IMR-90 (cell line): ENCODE measurements around the gene CENPQ. TPM values are rescaled to one million over a fixed set of nuclear protein-coding genes. Genes with fewer than 3 reads are reported as not detected.

Experiments
- ATAC-seq: fragments of 200-7000 bp; cut with Tn5 transposase; 2 replicates; pipeline ENCODE4 v1.9.1; 2020; ENCODE audit warnings: low read depth, mild to moderate bottlenecking, moderate library complexity
- BruUV-seq: library from RNA; stranded (reverse); fragments of 400-500 nt; replicated peaks from 2 replicates; lab custom pipeline; 2021; lab: Mats Ljungman, UMichigan
- CTCF ChIA-PET: fragments of 300-600 bp; formaldehyde crosslinking; extraction: SDS; loops from one replicate; lab custom pipeline; 2021; ENCODE audit warnings: antibody characterized with exemption; lab: Yijun Ruan, JAX
- POLR2A ChIA-PET: fragments of 300-600 bp; sonication (Branson Sonifier 250); formaldehyde crosslinking; loops from one replicate; lab custom pipeline; 2022; ENCODE audit warnings: antibody characterized with exemption; ENCODE audit not compliant: unreplicated experiment; lab: Charles Lee
- DNase-seq: peaks from one replicate; pipeline ENCODE4 v3.0.0; 2013
- H2AFZ ChIP-seq: replicated peaks from 2 replicates; pipeline ENCODE3; 2013; ENCODE audit warnings: low read length, mild to moderate bottlenecking; ENCODE audit not compliant: poor library complexity
- H2AK5ac ChIP-seq: 2 replicates; pipeline ENCODE4 v1.6.1; 2013; ENCODE audit warnings: low read depth, low read length, inconsistent platforms
- H2AK9ac ChIP-seq: replicated peaks from 2 replicates; pipeline ENCODE3; 2013; ENCODE audit warnings: mild to moderate bottlenecking, low read depth, low read length, moderate library complexity; ENCODE audit not compliant: poor library complexity
- H2BK120ac ChIP-seq: 2 replicates; pipeline ENCODE4 v1.6.1; 2013; ENCODE audit warnings: low read depth, low read length, inconsistent platforms
- H2BK15ac ChIP-seq: 3 replicates; pipeline ENCODE4 v1.6.1; 2013; ENCODE audit warnings: low read depth, low read length, inconsistent platforms
- H2BK20ac ChIP-seq: 2 replicates; pipeline ENCODE4 v1.6.1; 2013; ENCODE audit warnings: low read depth, mild to moderate bottlenecking, inconsistent platforms, low read length, moderate library complexity
- H2BK5ac ChIP-seq: 2 replicates; pipeline ENCODE4 v1.6.1; 2013; ENCODE audit warnings: mild to moderate bottlenecking, low read depth, low read length, inconsistent platforms; ENCODE audit not compliant: poor library complexity, severe bottlenecking
- H3K14ac ChIP-seq: replicated peaks from 2 replicates; pipeline ENCODE4 v1.6.1; 2013; ENCODE audit warnings: low read depth, low read length, inconsistent platforms
- H3K18ac ChIP-seq: 2 replicates; pipeline ENCODE4 v1.6.1; 2013; ENCODE audit warnings: low read depth, low read length, control low read depth
- H3K23ac ChIP-seq: 2 replicates; pipeline ENCODE4 v1.6.1; 2013; ENCODE audit warnings: low read depth, low read length, inconsistent platforms
- H3K27ac ChIP-seq: 2 replicates; pipeline ENCODE4 v1.5.1; 2013; ENCODE audit warnings: mild to moderate bottlenecking, control low read depth, low read length; ENCODE audit not compliant: insufficient read depth
- H3K27me3 ChIP-seq: 2 replicates; pipeline ENCODE4 v1.6.1; 2013; ENCODE audit warnings: low read length; ENCODE audit not compliant: control insufficient read depth, insufficient read depth
- H3K36me3 ChIP-seq: 2 replicates; pipeline ENCODE4 v1.6.1; 2013; ENCODE audit warnings: low read length, mixed read lengths; ENCODE audit not compliant: control insufficient read depth, insufficient read depth
- H3K4ac ChIP-seq: 2 replicates; pipeline ENCODE4 v1.6.1; 2013; ENCODE audit warnings: low read depth, low read length, inconsistent platforms
- H3K4me1 ChIP-seq: 2 replicates; pipeline ENCODE4 v1.6.1; 2013; ENCODE audit warnings: low read length, mixed read lengths; ENCODE audit not compliant: control insufficient read depth, insufficient read depth
- H3K4me2 ChIP-seq: 2 replicates; pipeline ENCODE4 v1.6.1; 2013; ENCODE audit warnings: low read depth, mild to moderate bottlenecking, control low read depth, low read length, moderate library complexity
- H3K4me3 ChIP-seq: 2 replicates; pipeline ENCODE4 v1.5.1; 2013; ENCODE audit warnings: low read depth, mild to moderate bottlenecking, control low read depth, low read length, moderate library complexity; ENCODE audit not compliant: insufficient read depth
- H3K56ac ChIP-seq: 2 replicates; pipeline ENCODE4 v1.6.1; 2013; ENCODE audit warnings: low read length, inconsistent platforms; ENCODE audit not compliant: insufficient read depth; ENCODE audit errors: extremely low read depth
- H3K79me1 ChIP-seq, 2 experiments: 2 replicates each; pipeline ENCODE4 v1.6.1; 2013; ENCODE audit warnings: low read length in 2 of 2, inconsistent platforms in 1 of 2, low read depth in 1 of 2
- H3K9ac ChIP-seq: 2 replicates; pipeline ENCODE4 v1.6.1; 2013; ENCODE audit warnings: low read depth, low read length, control low read depth
- H3K9me1 ChIP-seq: 2 replicates; pipeline ENCODE4 v1.6.1; 2013; ENCODE audit warnings: low read length, inconsistent platforms; ENCODE audit not compliant: insufficient read depth
- H3K9me3 ChIP-seq: 2 replicates; pipeline ENCODE4 v1.6.1; 2013; ENCODE audit warnings: low read length; ENCODE audit not compliant: control insufficient read depth, insufficient read depth
- H4K20me1 ChIP-seq: 2 replicates; pipeline ENCODE4 v1.6.1; 2013; ENCODE audit warnings: low read length, inconsistent platforms; ENCODE audit not compliant: insufficient read depth
- H4K5ac ChIP-seq: 2 replicates; pipeline ENCODE4 v1.6.1; 2013; ENCODE audit warnings: mild to moderate bottlenecking, low read depth, low read length, control low read depth
- H4K8ac ChIP-seq, 2 experiments: 2 replicates each; pipeline ENCODE4 v1.6.1; 2013; ENCODE audit warnings: low read depth in 2 of 2, low read length in 2 of 2, control low read depth in 1 of 2, inconsistent platforms in 1 of 2
- H4K91ac ChIP-seq: 2 replicates; pipeline ENCODE4 v1.6.1; 2013; ENCODE audit warnings: low read depth, low read length, inconsistent platforms; ENCODE audit not compliant: insufficient read depth
- BHLHE40 ChIP-seq: fragments of 150-350 bp; IDR thresholded peaks from 2 replicates; pipeline ENCODE4 v1.6.1; 2016; ENCODE audit warnings: mild to moderate bottlenecking, low read depth, low read length
- CHD1 ChIP-seq: IDR thresholded peaks from 2 replicates; pipeline ENCODE4 v1.6.1; 2012; ENCODE audit warnings: low read depth, low read length, improper control_type of control experiment
- FOS ChIP-seq: fragments of 150-350 bp; IDR thresholded peaks from 2 replicates; pipeline ENCODE4 v1.6.1; 2016; ENCODE audit warnings: low read depth, low read length
- MAFK ChIP-seq: IDR thresholded peaks from 2 replicates; pipeline ENCODE4 v1.6.1; 2012; ENCODE audit warnings: low read depth, low read length, improper control_type of control experiment
- MAZ ChIP-seq: IDR thresholded peaks from 2 replicates; pipeline ENCODE4 v1.6.1; 2012; ENCODE audit warnings: low read depth, mild to moderate bottlenecking, low read length, improper control_type of control experiment, moderate library complexity, borderline replicate concordance
- MXI1 ChIP-seq: IDR thresholded peaks from 2 replicates; pipeline ENCODE4 v1.6.1; 2012; ENCODE audit warnings: low read depth, mild to moderate bottlenecking, low read length, moderate library complexity, borderline replicate concordance
- POLR2A ChIP-seq: IDR thresholded peaks from 2 replicates; pipeline ENCODE4 v1.6.1; 2012; ENCODE audit warnings: mild to moderate bottlenecking, low read depth, low read length
- RAD21 ChIP-seq: IDR thresholded peaks from 2 replicates; pipeline ENCODE4 v1.6.1; 2012; ENCODE audit warnings: low read length, improper control_type of control experiment
- RCOR1 ChIP-seq: IDR thresholded peaks from 2 replicates; pipeline ENCODE4 v1.6.1; 2012; ENCODE audit warnings: mild to moderate bottlenecking, low read length, improper control_type of control experiment; ENCODE audit not compliant: insufficient replicate concordance
- RFX5 ChIP-seq: IDR thresholded peaks from 2 replicates; pipeline ENCODE4 v1.8.0; 2012; ENCODE audit warnings: low read depth, mild to moderate bottlenecking, low read length, moderate library complexity
- SMC3 ChIP-seq: fragments of 150-350 bp; IDR thresholded peaks from 2 replicates; pipeline ENCODE4 v1.6.1; 2016; ENCODE audit warnings: low read depth, mild to moderate bottlenecking, antibody characterized with exemption, low read length, moderate library complexity
- WGBS, 2 experiments: methylation state at CpG; one replicate each; pipeline versions ENCODE4 v1.1.5 to v1.1.7; 2013; ENCODE audit warnings: missing lambda C conversion rate in 2 of 2; ENCODE audit not compliant: insufficient read length in 1 of 2; ENCODE audit errors: extremely low coverage in 2 of 2; 5-methylcytosine and 5-hydroxymethylcytosine counted together
- dilution Hi-C: fragments of 300-500 bp; cut with HindIII; formaldehyde crosslinking; loops from one replicate; pipeline ENCODE4 v1.14.3; 2018; ENCODE audit warnings: low sequenced_read_pairs; ENCODE audit not compliant: unreplicated experiment
- in situ Hi-C: fragments of 300-500 bp; cut with MboI; formaldehyde crosslinking; loops from 3 replicates; pipeline ENCODE4 v1.14.3; 2019; ENCODE audit warnings: low sequenced_read_pairs, inconsistent platforms, mixed read lengths
- intact Hi-C: fragments of 100-400 bp; cut with micrococcal nuclease; formaldehyde crosslinking; loops from 2 replicates; pipeline ENCODE4 v1.10.0; 2022
- polyA plus RNA-seq, 3 experiments: library from polyadenylated mRNA; depleted of rRNA; stranded (reverse); fragments of >200 nt; gene quantifications; 2 replicates each; pipeline ENCODE4 v1.2.3, GENCODE V29; 2012; ENCODE audit warnings: low replicate concordance in 1 of 3
- total RNA-seq: library from RNA; depleted of rRNA; stranded (reverse); fragments of >200 nt; gene quantifications from 2 replicates; pipeline ENCODE4 v1.2.3, GENCODE V29; 2012
- TF ChIP-seq, protein P1 (sequence below): fragments of 150-350 bp; IDR thresholded peaks from 2 replicates; pipeline ENCODE4 v1.6.1; 2016; ENCODE audit warnings: low read depth, mild to moderate bottlenecking, low read length, moderate library complexity, borderline replicate concordance
- TF ChIP-seq, protein P2 (sequence below): conservative IDR thresholded peaks from 2 replicates; pipeline ENCODE4 v1.5.1; 2012; ENCODE audit warnings: mild to moderate bottlenecking, low read depth, low read length, improper control_type of control experiment
- TF ChIP-seq, protein P3 (sequence below): fragments of 150-350 bp; IDR thresholded peaks from 2 replicates; pipeline ENCODE4 v1.6.1; 2017; ENCODE audit warnings: mild to moderate bottlenecking, antibody characterized with exemption, low read length, low read depth

CENPQ gene
- total and polyA plus RNA-seq, 2 of the 4 experiments (the other 2 are of a cell fraction), result 2.2 to 3.7 TPM

DNA sequence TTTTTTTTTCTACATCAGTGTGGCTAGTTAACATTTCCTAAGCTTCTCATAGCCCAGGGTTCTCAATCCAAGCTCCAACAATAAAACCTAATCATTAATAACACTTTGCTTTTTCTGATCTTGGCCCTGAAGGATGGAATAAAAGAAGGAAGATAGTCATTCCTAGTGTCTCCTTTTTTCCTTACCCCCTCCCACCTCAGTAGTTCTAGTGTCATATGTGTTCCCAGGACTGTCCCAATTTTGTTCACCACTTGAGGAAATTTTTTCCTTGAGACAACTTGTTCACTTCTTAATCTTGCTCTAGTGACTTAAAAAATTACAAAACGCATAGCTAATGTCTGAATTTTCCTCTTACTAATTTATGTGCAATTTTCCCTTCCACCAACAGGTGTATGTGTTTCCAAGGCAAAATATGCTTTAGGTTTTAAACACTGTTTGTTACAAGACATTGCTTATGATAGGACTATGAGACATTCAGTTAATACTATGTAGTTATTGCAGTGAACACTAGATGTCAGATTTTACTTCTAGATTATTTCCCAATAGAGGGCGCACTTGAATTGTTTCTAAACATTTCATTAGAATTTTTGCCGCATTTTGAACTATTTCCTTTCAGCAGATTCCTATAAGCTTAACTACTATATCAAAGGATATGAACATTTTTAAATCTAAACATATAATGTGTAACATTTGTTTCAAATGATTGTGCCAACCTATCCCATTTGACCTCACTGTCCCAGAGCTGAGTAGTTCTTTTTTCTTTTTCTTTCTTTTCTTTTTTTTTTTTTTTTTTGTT lies 68.8 kb downstream of the CENPQ start:
- CTCF ChIA-PET, result interaction anchor here (0.5 to 3.4 kb wide), 14 partner anchors 9 to 374 kb away, joined by 3 to 14 read pairs (median 3); no protein-coding TSS in a partner anchor
- no peaks in the 10 kb centered on the region for H3K27me3 ChIP-seq
- no peak overlapping the region for H3K18ac ChIP-seq
- H3K4me1 ChIP-seq, result no peaks in the 10 kb centered on the region
- POLR2A ChIA-PET, result interaction anchor here (0.5 kb wide), 1 partner anchor 37 kb away, joined by 9 read pairs; no protein-coding TSS in a partner anchor
- no peak overlapping the region for H3K4ac ChIP-seq
- no peaks in the 10 kb centered on the region for H3K9me3 ChIP-seq
- in situ Hi-C loops, result loop anchor here (25.0 kb wide), 1 partner anchor 305 kb away; no protein-coding TSS in a partner anchor
- H4K5ac ChIP-seq, result no peak overlapping the region
- H2AK9ac ChIP-seq, result no peak overlapping the region
- dilution Hi-C loops, result no loop called here
- no peaks in the 10 kb centered on the region for H3K79me1 ChIP-seq
- H3K56ac ChIP-seq, result no peak overlapping the region
- no peak overlapping the region for H4K91ac ChIP-seq
- no peak overlapping the region for H3K23ac ChIP-seq
- no peak overlapping the region for H3K27ac ChIP-seq
- H2BK120ac ChIP-seq, result no peak overlapping the region
- H3K4me3 ChIP-seq, result no peak overlapping the region
- H2AK5ac ChIP-seq, result no peak overlapping the region
- no peak overlapping the region for H4K8ac ChIP-seq
- DNase-seq (peak; percentile 54), ATAC-seq (peak; percentile 97)
- H2AFZ ChIP-seq, result no peak overlapping the region
- H3K14ac ChIP-seq, result no peak overlapping the region
- H3K9me1 ChIP-seq, result no peaks in the 10 kb centered on the region
- no peak overlapping the region for H2BK15ac ChIP-seq
- H2BK20ac ChIP-seq, result no peak overlapping the region
- H3K9ac ChIP-seq, result no peak overlapping the region
- BruUV-seq, result no TSS peak
- no peaks in the 10 kb centered on the region for H3K36me3 ChIP-seq
- H4K20me1 ChIP-seq, result no peaks in the 10 kb centered on the region
- H2BK5ac ChIP-seq, result no peak overlapping the region
- H3K4me2 ChIP-seq, result peak overlapping the region; percentile 31; the same call in 1 of the 2 replicates
- no CpG with 5 or more reads among the region's 3 CpGs for WGBS, 2 experiments
- intact Hi-C loops, result loop anchor here (1.0 to 2.0 kb wide), 2 partner anchors 75 to 319 kb away; no protein-coding TSS in a partner anchor
- TF ChIP-seq CHD1 (no peak), POLR2A (no peak), MAZ (no peak), FOS (no peak), RFX5 (no peak), RCOR1 (no peak), MAFK (no peak), SMC3 (peak; percentile 54), BHLHE40 (no peak), RAD21 (peak; percentile 46), MXI1 (no peak)
- TF ChIP-seq, protein P1, sequence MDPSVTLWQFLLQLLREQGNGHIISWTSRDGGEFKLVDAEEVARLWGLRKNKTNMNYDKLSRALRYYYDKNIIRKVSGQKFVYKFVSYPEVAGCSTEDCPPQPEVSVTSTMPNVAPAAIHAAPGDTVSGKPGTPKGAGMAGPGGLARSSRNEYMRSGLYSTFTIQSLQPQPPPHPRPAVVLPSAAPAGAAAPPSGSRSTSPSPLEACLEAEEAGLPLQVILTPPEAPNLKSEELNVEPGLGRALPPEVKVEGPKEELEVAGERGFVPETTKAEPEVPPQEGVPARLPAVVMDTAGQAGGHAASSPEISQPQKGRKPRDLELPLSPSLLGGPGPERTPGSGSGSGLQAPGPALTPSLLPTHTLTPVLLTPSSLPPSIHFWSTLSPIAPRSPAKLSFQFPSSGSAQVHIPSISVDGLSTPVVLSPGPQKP, result no peak
- TF ChIP-seq, protein P2, sequence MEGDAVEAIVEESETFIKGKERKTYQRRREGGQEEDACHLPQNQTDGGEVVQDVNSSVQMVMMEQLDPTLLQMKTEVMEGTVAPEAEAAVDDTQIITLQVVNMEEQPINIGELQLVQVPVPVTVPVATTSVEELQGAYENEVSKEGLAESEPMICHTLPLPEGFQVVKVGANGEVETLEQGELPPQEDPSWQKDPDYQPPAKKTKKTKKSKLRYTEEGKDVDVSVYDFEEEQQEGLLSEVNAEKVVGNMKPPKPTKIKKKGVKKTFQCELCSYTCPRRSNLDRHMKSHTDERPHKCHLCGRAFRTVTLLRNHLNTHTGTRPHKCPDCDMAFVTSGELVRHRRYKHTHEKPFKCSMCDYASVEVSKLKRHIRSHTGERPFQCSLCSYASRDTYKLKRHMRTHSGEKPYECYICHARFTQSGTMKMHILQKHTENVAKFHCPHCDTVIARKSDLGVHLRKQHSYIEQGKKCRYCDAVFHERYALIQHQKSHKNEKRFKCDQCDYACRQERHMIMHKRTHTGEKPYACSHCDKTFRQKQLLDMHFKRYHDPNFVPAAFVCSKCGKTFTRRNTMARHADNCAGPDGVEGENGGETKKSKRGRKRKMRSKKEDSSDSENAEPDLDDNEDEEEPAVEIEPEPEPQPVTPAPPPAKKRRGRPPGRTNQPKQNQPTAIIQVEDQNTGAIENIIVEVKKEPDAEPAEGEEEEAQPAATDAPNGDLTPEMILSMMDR, result peak; percentile 99
- TF ChIP-seq, protein P3, sequence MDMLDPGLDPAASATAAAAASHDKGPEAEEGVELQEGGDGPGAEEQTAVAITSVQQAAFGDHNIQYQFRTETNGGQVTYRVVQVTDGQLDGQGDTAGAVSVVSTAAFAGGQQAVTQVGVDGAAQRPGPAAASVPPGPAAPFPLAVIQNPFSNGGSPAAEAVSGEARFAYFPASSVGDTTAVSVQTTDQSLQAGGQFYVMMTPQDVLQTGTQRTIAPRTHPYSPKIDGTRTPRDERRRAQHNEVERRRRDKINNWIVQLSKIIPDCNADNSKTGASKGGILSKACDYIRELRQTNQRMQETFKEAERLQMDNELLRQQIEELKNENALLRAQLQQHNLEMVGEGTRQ, result no peak
